Gastroesophageal sphincter (tissue), 4 donors: ENCODE results near the gene CA11. TPM values are rescaled to one million over a fixed set of nuclear protein-coding genes. Genes with fewer than 3 reads are reported as not detected.

Source experiments
- ATAC-seq: fragments of 150-250 bp; one replicate; pipeline ENCODE4 v1.9.1; 2016; ENCODE audit warnings: mild to moderate bottlenecking, moderate library complexity
- H3K27ac ChIP-seq, 4 donors: fragments of 200-600 bp; sonication (generic) in 3 of 4; 1 replicate in 3 of 4; 2 replicates in 1 of 4; pipeline ENCODE4 v1.5.1; 2016 to 2019
- H3K27me3 ChIP-seq: fragments of 200-600 bp; sonication (generic); one replicate; pipeline ENCODE4 v1.5.1; 2019
- H3K36me3 ChIP-seq, 2 donors: fragments of 200-600 bp; sonication (generic); one replicate each; pipeline ENCODE4 v1.5.1; 2019; ENCODE audit warnings: control low read depth in 1 of 2
- H3K4me1 ChIP-seq, 3 donors: fragments of 200-600 bp; sonication (generic); 1 replicate in 2 of 3; 2 replicates in 1 of 3; pipeline ENCODE4 v1.5.1; 2016 to 2019; ENCODE audit warnings: control low read depth in 2 of 3
- H3K4me3 ChIP-seq, 2 donors: fragments of 200-600 bp; sonication (generic); one replicate each; pipeline ENCODE4 v1.5.1; 2019; ENCODE audit warnings: mild to moderate bottlenecking in 1 of 2, moderate library complexity in 1 of 2
- H3K9me3 ChIP-seq, 3 donors: fragments of 200-600 bp; sonication (generic); one replicate each; pipeline ENCODE4 v1.5.1; 2017 to 2019; ENCODE audit warnings: control low read depth in 2 of 3
- CTCF ChIP-seq, 4 experiments: fragments of 200-600 bp in 2 of 4; fragments of 450-650 bp in 2 of 4; sonication (generic) in 1 of 4; IDR thresholded peaks; one replicate each; pipeline ENCODE4 v1.5.1; 2017 to 2019; ENCODE audit warnings: antibody characterized with exemption in 4 of 4, mild to moderate bottlenecking in 2 of 4, moderate library complexity in 2 of 4
- EP300 ChIP-seq: sonication (generic); formaldehyde crosslinking; IDR thresholded peaks from one replicate; pipeline ENCODE4 v1.6.1; 2017; ENCODE audit warnings: antibody characterized with exemption, mild to moderate bottlenecking
- POLR2A ChIP-seq, 2 donors: fragments of 450-650 bp; IDR thresholded peaks; one replicate each; pipeline ENCODE4 v1.6.1; 2017; ENCODE audit warnings: antibody characterized with exemption in 2 of 2, mild to moderate bottlenecking in 2 of 2, moderate library complexity in 1 of 2
- POLR2AphosphoS5 ChIP-seq: sonication (generic); formaldehyde crosslinking; IDR thresholded peaks from one replicate; pipeline ENCODE4 v1.6.1; 2017; ENCODE audit warnings: antibody characterized with exemption
- WGBS, 2 donors: methylation state at CpG; one replicate each; pipeline ENCODE4 v1.1.5; 2018; ENCODE audit warnings: low coverage in 1 of 2; 5-methylcytosine and 5-hydroxymethylcytosine counted together
- total RNA-seq, 4 donors: library from RNA; depleted of rRNA; stranded (reverse); fragments of >200 nt; gene quantifications; one replicate each; pipeline ENCODE4 v1.1.0, GENCODE V29; 2016

The CA11 gene
- total RNA-seq, 4 donors from 2014 or later = 10.0 to 28.5 (median 12.5) TPM

GRCh38 chr19:48627201-48627864 is 18.7 kb downstream of the CA11 start:
- TF ChIP-seq POLR2A (IDR thresholded peaks at IDR 0.05) (no peak), POLR2AphosphoS5 (no peak), CTCF (IDR thresholded peaks at IDR 0.05) (no peak), EP300 (no peak)
- peak overlapping the region in 3 of 4 donors; percentile 7 to 98 (median 92) for H3K27ac ChIP-seq
- H3K4me1 ChIP-seq = peaks cover 0 to 72% (median 32%) of the 10 kb centered on the region in 3 donors
- H3K27me3 ChIP-seq = no peaks in the 10 kb centered on the region
- 80% methylated on average over 1 of the region's 6 CpGs; no CpG with 5 or more reads in 1 of the 2 donors for WGBS, 2 donors
- peaks cover 0 to 43% of the 10 kb centered on the region in 2 donors for H3K36me3 ChIP-seq
- H3K9me3 ChIP-seq = no peaks in the 10 kb centered on the region
- no peak for ATAC-seq
- no peak overlapping the region for H3K4me3 ChIP-seq

DNA sequence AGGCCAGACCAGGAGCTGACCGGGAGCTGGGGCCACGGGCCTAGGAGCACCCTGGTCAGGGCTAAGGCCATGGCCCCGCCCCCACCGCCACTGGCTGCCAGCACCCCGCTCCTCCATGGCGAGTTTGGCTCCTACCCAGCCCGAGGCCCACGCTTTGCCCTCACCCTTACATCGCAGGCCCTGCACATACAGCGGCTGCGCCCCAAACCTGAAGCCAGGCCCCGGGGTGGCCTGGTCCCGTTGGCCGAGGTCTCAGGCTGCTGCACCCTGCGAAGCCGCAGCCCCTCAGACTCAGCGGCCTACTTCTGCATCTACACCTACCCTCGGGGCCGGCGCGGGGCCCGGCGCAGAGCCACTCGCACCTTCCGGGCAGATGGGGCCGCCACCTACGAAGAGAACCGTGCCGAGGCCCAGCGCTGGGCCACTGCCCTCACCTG is 20.1 kb downstream of the CA11 start:
- peak overlapping the region in 2 of 4 donors; percentile 29 to 91 for H3K27ac ChIP-seq
- peaks cover 0 to 72% (median 27%) of the 10 kb centered on the region in 3 donors for H3K4me1 ChIP-seq
- peaks cover 0 to 41% of the 10 kb centered on the region in 2 donors for H3K36me3 ChIP-seq
- TF ChIP-seq POLR2AphosphoS5 = no peak
- TF ChIP-seq CTCF (IDR thresholded peaks at IDR 0.05) = no peak
- no peak for ATAC-seq
- no peaks in the 10 kb centered on the region for H3K27me3 ChIP-seq
- no peaks in the 10 kb centered on the region for H3K9me3 ChIP-seq
- H3K4me3 ChIP-seq = no peak overlapping the region
- WGBS, 2 donors = no CpG with 5 or more reads among the region's 30 CpGs

- TF ChIP-seq POLR2A (IDR thresholded peaks at IDR 0.05) = no peak
- no peak for TF ChIP-seq CTCF (IDR thresholded peaks at IDR 0.05)
- TF ChIP-seq POLR2AphosphoS5 = no peak
- no peak for TF ChIP-seq EP300
- ATAC-seq = no peak
- H3K27me3 ChIP-seq = no peaks in the 10 kb centered on the region
- H3K27ac ChIP-seq = peak overlapping the region; percentile 68 to 91 (median 86)
- H3K4me3 ChIP-seq = peak overlapping the region; percentile 39 to 58
- WGBS, 2 donors = 45 to 53% methylated on average over 11 to 15 of the region's 24 CpGs
- no peaks in the 10 kb centered on the region for H3K9me3 ChIP-seq
- H3K4me1 ChIP-seq = peaks cover 0 to 72% (median 18%) of the 10 kb centered on the region in 3 donors
- peaks cover 0 to 45% of the 10 kb centered on the region in 2 donors for H3K36me3 ChIP-seq
Measured at GRCh38 chr19:48624791-48625723, 20.9 kb downstream of the CA11 start.

DNA sequence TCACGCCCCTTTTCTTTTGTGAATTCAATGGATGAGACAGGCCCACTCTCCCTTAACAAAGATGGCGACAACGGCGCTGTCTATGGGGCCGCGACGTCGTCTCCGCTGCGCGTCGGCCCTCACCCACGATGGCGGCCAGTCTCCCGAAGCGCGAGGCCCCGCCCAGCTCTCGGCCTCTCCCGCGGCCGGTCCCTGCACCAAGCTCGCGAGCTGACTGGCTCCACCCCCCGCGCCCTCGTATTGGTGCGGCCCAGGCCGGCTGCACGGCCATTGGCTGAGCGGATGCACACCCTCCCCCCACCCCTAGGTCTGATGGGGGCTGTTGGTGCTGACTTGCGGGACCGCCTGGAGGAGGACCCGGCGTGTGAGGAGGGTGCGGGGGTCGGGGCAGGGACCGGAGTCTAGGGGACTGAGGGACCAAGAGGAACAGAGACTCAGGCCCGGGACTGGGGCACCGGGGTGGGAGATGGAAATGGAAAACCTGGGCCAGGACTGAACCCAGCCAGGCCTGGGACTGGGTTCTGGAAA is 21.9 kb downstream of the CA11 start:
- peak; percentile 86 for ATAC-seq
- H3K4me1 ChIP-seq = peaks cover 0 to 70% (median 16%) of the 10 kb centered on the region in 3 donors
- H3K27me3 ChIP-seq = no peaks in the 10 kb centered on the region
- H3K9me3 ChIP-seq = no peaks in the 10 kb centered on the region
- peaks cover 0 to 45% of the 10 kb centered on the region in 2 donors for H3K36me3 ChIP-seq
- H3K4me3 ChIP-seq = peak overlapping the region; percentile 39 to 58
- TF ChIP-seq POLR2A (IDR thresholded peaks at IDR 0.05) = peak in 1 of 2 donors; percentile 25
- TF ChIP-seq EP300 = no peak
- TF ChIP-seq CTCF (IDR thresholded peaks at IDR 0.05) = peak in 1 of 4 experiments; percentile 23
- TF ChIP-seq POLR2AphosphoS5 = peak; percentile 25
- H3K27ac ChIP-seq = peak overlapping the region; percentile 68 to 91 (median 86)
- WGBS, 2 donors = 0% methylated on average over 1 to 2 of the region's 40 CpGs
